ENCODE data around the gene PFDN2. TPM values are rescaled to one million over a fixed set of nuclear protein-coding genes. Genes with fewer than 3 reads are reported as not detected.

The PFDN2 gene
- total RNA-seq, 2 experiments from 2014 or later: 52.7 to 95.3 TPM

GRCh38 chr1:161128591-161129420 lies 11.0 kb upstream of the PFDN2 start:
- intact Hi-C loops (cut with micrococcal nuclease; ENCODE audit: unreplicated experiment): no loop called here
- peaks cover 68% of the 10 kb centered on the region for H3K36me3 ChIP-seq (ENCODE audit: insufficient read depth, low read length)
- ChIA-PET CTCF (ENCODE audit: unreplicated experiment) (interaction anchor here (0.9 kb wide), 1 partner anchor 127 kb away, joined by 4 read pairs; no protein-coding TSS in a partner anchor), POLR2A (interaction anchor here (0.6 kb wide), 1 partner anchor 103 kb away, joined by 5 read pairs; no protein-coding TSS in a partner anchor)
- no peak overlapping the region for H3K4me3 ChIP-seq (ENCODE audit: low read depth, low read length, poor library complexity, severe bottlenecking)
- DNase-seq (ENCODE audit: low spot score): no peak
- H3K4me2 ChIP-seq (ENCODE audit: low read length): no peak overlapping the region
- H3K9me2 ChIP-seq (ENCODE audit: insufficient read depth, low read length): no peaks in the 10 kb centered on the region
- no TSS peak for BruUV-seq (replicated peaks)
- H3K79me2 ChIP-seq (ENCODE audit: insufficient read depth, low read depth, low read length): peaks cover 26% of the 10 kb centered on the region; the same call in 1 of the 2 replicates
- no peak overlapping the region for H3K27ac ChIP-seq (ENCODE audit: low read depth, low read length, poor library complexity, severe bottlenecking)
- no peaks in the 10 kb centered on the region for H4K20me1 ChIP-seq (ENCODE audit: insufficient read depth, low read length)
- no peak for TF ChIP-seq EZH2phosphoT487 (IDR thresholded peaks at IDR 0.05; ENCODE audit: borderline replicate concordance, low read depth, low read length)
- no peak for TF ChIP-seq CTCF (conservative IDR thresholded peaks at IDR 0.05; ENCODE audit: low read length)
- no peaks in the 10 kb centered on the region for H3K9me3 ChIP-seq (ENCODE audit: low read length)
- H3K4me1 ChIP-seq (ENCODE audit: insufficient read depth, low read length, poor library complexity, severe bottlenecking): peaks cover 23% of the 10 kb centered on the region
- H2AFZ ChIP-seq (ENCODE audit: low read length): no peak overlapping the region

GRCh38 chr1:161127649-161128048 lies 9.8 kb upstream of the PFDN2 start:
- no peak for DNase-seq (ENCODE audit: low spot score)
- Histone ChIP-seq H3K36me3 (ENCODE audit: insufficient read depth, low read length) (peaks cover 77% of the 10 kb centered on the region), H3K27ac (ENCODE audit: low read depth, low read length, poor library complexity, severe bottlenecking) (no peak overlapping the region), H3K4me3 (ENCODE audit: low read depth, low read length, poor library complexity, severe bottlenecking) (no peak overlapping the region), H3K4me2 (ENCODE audit: low read length) (no peak overlapping the region), H2AFZ (ENCODE audit: low read length) (no peak overlapping the region), H3K79me2 (ENCODE audit: insufficient read depth, low read depth, low read length) (peaks cover 18% of the 10 kb centered on the region; the same call in 1 of the 2 replicates), H4K20me1 (ENCODE audit: insufficient read depth, low read length) (no peaks in the 10 kb centered on the region), H3K9me2 (ENCODE audit: insufficient read depth, low read length) (no peaks in the 10 kb centered on the region), H3K4me1 (ENCODE audit: insufficient read depth, low read length, poor library complexity, severe bottlenecking) (peaks cover 19% of the 10 kb centered on the region), H3K9me3 (ENCODE audit: low read length) (no peaks in the 10 kb centered on the region)
- intact Hi-C loops (cut with micrococcal nuclease; ENCODE audit: unreplicated experiment): no loop called here
- POLR2A ChIA-PET: interaction anchor here (0.6 to 1.6 kb wide), 4 partner anchors 9 to 102 kb away, joined by 3 to 6 read pairs (median 4); no protein-coding TSS in a partner anchor
- CTCF ChIA-PET (ENCODE audit: unreplicated experiment): interaction anchor here (0.6 to 0.9 kb wide), 2 partner anchors 12 to 58 kb away, joined by 3 to 6 read pairs; no protein-coding TSS in a partner anchor
- no TSS peak for BruUV-seq (replicated peaks)
- TF ChIP-seq CTCF (conservative IDR thresholded peaks at IDR 0.05; ENCODE audit: low read length) (no peak), EZH2phosphoT487 (IDR thresholded peaks at IDR 0.05; ENCODE audit: borderline replicate concordance, low read depth, low read length) (no peak)

GRCh38 chr1:161122967-161123366 lies 5.1 kb upstream of the PFDN2 start:
- peaks cover 18% of the 10 kb centered on the region for H3K4me1 ChIP-seq (ENCODE audit: insufficient read depth, low read length, poor library complexity, severe bottlenecking)
- H3K4me3 ChIP-seq (ENCODE audit: low read depth, low read length, poor library complexity, severe bottlenecking): no peak overlapping the region
- intact Hi-C loops (cut with micrococcal nuclease; ENCODE audit: unreplicated experiment): no loop called here
- no peak for TF ChIP-seq EZH2phosphoT487 (IDR thresholded peaks at IDR 0.05; ENCODE audit: borderline replicate concordance, low read depth, low read length)
- TF ChIP-seq CTCF (conservative IDR thresholded peaks at IDR 0.05; ENCODE audit: low read length): no peak
- peaks cover 79% of the 10 kb centered on the region for H3K36me3 ChIP-seq (ENCODE audit: insufficient read depth, low read length)
- H2AFZ ChIP-seq (ENCODE audit: low read length): no peak overlapping the region
- CTCF ChIA-PET (ENCODE audit: unreplicated experiment): no interaction called here
- DNase-seq (ENCODE audit: low spot score): no peak
- H3K27ac ChIP-seq (ENCODE audit: low read depth, low read length, poor library complexity, severe bottlenecking): no peak overlapping the region
- peaks cover 6% of the 10 kb centered on the region; the same call in 1 of the 2 replicates for H4K20me1 ChIP-seq (ENCODE audit: insufficient read depth, low read length)
- no peaks in the 10 kb centered on the region for H3K9me3 ChIP-seq (ENCODE audit: low read length)
- no TSS peak for BruUV-seq (replicated peaks)
- H3K4me2 ChIP-seq (ENCODE audit: low read length): no peak overlapping the region
- H3K79me2 ChIP-seq (ENCODE audit: insufficient read depth, low read depth, low read length): peaks cover 9% of the 10 kb centered on the region; the same call in 1 of the 2 replicates
- POLR2A ChIA-PET: no interaction called here
- no peaks in the 10 kb centered on the region for H3K9me2 ChIP-seq (ENCODE audit: insufficient read depth, low read length)

Data from OCI-LY7 (cell line).